ENCODE data around the gene NPSR1.
A peak's percentile ranks its signal among the peaks of the same experiment; 100 is the strongest.

DNA sequence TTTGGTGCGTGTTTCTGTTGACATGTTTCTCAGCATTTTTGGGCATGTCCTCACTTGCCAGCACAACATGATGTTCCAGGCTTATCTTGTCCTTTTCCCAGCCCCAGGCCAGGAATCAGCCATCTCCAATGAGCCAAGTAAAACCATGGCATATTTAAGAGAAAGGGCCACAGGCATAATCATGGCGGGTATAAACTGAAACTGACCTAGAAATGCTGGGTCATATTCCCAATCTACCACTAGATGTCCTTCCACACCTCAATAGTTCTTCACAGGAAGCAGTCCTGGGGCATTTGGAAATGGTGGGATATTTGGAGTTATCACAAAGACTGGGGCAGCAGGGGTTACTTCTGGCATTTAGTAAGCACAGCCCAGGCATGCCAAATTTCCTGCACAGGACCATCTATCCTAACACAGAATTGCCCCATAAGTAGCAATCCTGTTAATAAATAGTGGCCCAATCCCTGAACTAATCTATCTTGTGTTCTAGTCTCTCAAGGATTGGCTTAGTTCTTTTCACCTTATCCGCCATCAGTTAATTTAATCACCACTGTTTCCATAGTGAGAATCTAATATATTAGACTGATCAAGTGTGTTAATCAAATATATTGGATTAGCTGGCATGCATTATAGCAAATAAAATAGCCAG, 101.6 kb downstream of the NPSR1 start:
- peak; percentile 77 for TF ChIP-seq CTCF (IDR thresholded peaks at IDR 0.05; ENCODE audit: low read depth, low read length, poor library complexity, severe bottlenecking)
- no peak for TF ChIP-seq EZH2phosphoT487 (IDR thresholded peaks at IDR 0.05; ENCODE audit: borderline replicate concordance, low read length)

Data from DOHH2 (cell line).